IPS-15b (cell line): ENCODE data around the gene PACRG.

Experiments used
- H3K27me3 ChIP-seq: one replicate; pipeline ENCODE4 v1.6.1; 2013; ENCODE audit warnings: low read length; ENCODE audit not compliant: control insufficient read depth, insufficient read depth
- H3K36me3 ChIP-seq: one replicate; pipeline ENCODE4 v1.6.1; 2013; ENCODE audit warnings: low read length; ENCODE audit not compliant: control insufficient read depth, insufficient read depth
- H3K4me1 ChIP-seq: one replicate; pipeline ENCODE4 v1.6.1; 2013; ENCODE audit warnings: mild to moderate bottlenecking, low read length; ENCODE audit not compliant: control insufficient read depth, insufficient read depth
- H3K4me3 ChIP-seq: one replicate; pipeline ENCODE4 v1.5.1; 2013; ENCODE audit warnings: low read depth, low read length
- H3K9ac ChIP-seq: one replicate; pipeline ENCODE4 v1.6.1; 2013; ENCODE audit warnings: low read depth, mild to moderate bottlenecking, low read length
- H3K9me3 ChIP-seq: one replicate; pipeline ENCODE4 v1.6.1; 2013; ENCODE audit warnings: mild to moderate bottlenecking, low read length; ENCODE audit not compliant: control insufficient read depth, insufficient read depth

PACRG gene

DNA sequence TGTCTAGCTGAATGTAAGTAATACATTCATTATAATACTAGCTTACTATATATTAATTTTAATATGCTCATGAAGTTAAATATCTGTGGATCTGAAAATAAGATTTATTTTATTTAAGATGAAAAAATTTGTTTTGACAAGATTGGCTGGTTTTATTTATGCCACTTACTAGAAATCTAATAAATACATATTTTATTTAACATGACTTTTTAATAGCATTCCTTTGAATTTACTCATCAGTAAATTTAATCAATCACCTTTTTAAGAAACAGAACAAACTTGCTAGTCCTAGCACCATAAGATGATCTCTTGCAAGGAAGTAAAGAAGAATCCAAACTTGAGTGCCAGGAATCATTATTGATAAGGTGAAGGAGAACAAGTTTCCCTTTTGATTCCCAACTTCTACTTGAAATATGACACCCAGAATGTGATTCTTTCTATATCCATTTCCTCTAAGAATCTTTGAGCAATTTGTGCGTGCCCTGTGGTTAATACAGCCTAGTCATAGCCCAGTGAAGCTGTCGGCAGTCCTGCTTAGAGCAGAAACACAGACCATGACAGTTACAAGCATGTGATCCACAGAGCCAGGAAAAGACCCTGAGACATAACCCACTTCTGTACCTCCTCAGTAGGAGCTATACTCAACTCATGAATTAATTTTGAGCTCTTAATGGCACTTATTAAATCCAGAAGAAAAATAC, 404.4 kb downstream of the PACRG start:
- Histone ChIP-seq H3K27me3 (no peaks in the 10 kb centered on the region), H3K4me3 (no peak overlapping the region), H3K9me3 (no peaks in the 10 kb centered on the region), H3K9ac (no peak overlapping the region), H3K36me3 (no peaks in the 10 kb centered on the region), H3K4me1 (no peaks in the 10 kb centered on the region)

DNA sequence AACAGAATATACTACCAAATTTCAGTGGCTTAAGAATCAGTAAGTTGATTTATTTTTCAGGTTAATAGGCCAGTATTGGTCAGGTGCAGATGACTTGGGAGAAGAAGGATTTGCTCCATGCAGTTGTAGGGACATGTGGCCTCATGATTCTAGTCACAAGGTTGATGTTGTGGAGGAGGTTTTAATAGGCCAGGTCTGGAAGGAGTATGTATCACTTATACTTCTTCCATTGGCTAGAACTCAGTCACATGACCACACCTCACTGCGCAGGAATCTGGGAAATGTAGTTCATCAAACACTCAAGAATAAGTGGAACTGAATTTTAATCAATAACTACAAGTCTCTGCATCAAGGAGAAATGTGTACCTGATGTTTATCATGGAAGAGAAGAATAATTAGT, 405.2 kb downstream of the PACRG start:
- Histone ChIP-seq H3K9ac (no peak overlapping the region), H3K36me3 (no peaks in the 10 kb centered on the region), H3K9me3 (no peaks in the 10 kb centered on the region), H3K4me1 (no peaks in the 10 kb centered on the region), H3K27me3 (no peaks in the 10 kb centered on the region), H3K4me3 (no peak overlapping the region)

DNA sequence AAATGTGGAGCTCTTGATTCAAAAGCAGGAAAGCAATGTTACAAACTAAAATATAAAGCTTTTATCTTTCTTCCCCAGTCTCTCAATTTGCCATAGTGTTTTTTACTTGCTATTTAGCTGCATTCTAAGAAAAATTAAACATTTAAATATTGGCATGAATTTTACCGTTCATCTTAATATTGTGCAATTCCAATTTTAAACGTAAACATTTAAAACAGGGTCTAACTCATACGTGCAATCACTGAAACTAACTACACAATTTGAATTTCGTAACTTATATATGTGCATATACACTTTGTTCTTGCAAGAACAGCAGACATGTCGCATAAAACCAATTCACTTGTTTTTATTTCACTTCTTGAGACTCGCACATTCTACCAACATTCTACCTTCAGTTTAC, 405.9 kb downstream of the PACRG start:
- Histone ChIP-seq H3K9ac (no peak overlapping the region), H3K4me1 (no peaks in the 10 kb centered on the region), H3K36me3 (no peaks in the 10 kb centered on the region), H3K27me3 (no peaks in the 10 kb centered on the region), H3K4me3 (no peak overlapping the region), H3K9me3 (no peaks in the 10 kb centered on the region)

DNA sequence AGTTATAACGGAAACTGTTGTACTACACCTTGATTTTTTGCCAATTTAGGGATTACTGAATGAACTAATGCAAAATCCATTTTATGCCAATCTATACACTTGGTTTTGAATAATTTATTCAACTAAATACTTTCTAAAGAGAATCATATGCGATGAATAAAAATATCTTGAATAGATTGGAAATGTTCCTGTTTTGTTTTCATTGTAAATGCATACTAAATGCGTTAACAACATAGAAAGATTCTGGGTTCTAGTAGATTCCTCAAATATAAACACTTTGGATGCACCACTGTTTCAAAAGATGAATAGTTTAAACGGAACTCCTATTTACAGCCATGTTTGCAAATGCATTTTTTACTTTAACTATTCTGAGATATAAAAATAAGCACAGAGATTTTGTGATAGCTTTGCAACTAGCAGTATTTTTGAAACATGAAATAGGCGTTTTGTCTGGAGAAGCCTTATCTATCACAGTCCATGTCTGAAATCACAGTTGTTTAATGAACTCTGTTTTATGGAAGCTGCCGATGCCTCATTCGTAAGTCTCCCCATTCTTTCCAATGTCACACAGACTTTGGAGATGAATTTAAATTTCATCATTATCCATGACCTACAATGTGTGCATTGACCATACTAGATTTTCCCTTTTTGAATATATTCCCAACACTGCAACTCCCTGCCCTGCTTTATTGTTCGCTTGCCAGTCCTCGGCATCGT, 409.1 kb downstream of the PACRG start:
- Histone ChIP-seq H3K9ac (no peak overlapping the region), H3K27me3 (no peaks in the 10 kb centered on the region), H3K4me3 (no peak overlapping the region), H3K9me3 (no peaks in the 10 kb centered on the region), H3K36me3 (no peaks in the 10 kb centered on the region), H3K4me1 (no peaks in the 10 kb centered on the region)

DNA sequence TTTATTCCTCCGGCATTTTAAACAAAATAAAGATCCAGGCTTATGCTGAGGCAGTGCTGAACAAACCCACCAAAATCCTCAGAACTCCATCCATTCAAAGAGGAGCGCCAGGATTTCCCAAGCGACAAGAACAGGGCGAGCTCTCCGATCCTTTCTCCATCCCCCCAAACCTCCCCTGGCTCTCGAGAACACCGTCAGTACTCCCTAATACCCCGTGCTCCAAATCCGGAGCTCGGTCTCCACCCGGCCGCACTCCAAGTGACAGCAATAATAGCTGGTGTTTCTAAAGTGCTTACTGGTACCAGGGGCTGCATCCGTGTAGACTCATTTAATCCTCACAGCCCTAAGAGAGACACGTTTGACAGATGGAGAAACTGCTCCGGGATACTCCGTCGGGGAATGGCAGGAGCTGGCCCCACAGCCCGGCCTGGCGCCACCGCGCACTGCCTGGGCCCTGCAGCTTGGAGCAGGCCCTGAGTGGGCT, 409.7 kb downstream of the PACRG start:
- Histone ChIP-seq H3K4me3 (no peak overlapping the region), H3K36me3 (no peaks in the 10 kb centered on the region), H3K4me1 (no peaks in the 10 kb centered on the region), H3K9me3 (no peaks in the 10 kb centered on the region), H3K27me3 (no peaks in the 10 kb centered on the region), H3K9ac (no peak overlapping the region)

DNA sequence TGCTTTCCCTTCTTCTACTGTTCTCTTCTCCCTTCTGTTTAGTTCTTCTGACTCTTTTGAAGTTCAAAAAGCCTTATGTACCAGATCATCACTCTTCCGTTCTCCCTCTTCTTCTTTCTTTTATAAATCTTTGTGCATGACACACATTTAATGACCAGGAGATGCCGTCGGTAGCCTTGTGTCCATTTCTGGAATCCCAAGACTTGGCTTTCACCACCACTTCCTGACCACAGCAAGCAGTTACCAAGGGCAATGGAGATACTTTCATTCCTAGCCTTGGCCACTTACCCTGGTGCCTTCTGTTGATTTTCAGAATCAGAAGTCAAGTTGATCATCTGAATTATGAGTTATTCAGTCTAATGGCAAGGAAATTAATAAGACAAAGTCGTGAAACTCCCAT, 418.3 kb downstream of the PACRG start:
- Histone ChIP-seq H3K27me3 (peaks cover 4% of the 10 kb centered on the region), H3K36me3 (no peaks in the 10 kb centered on the region), H3K9ac (no peak overlapping the region), H3K4me3 (no peak overlapping the region), H3K9me3 (no peaks in the 10 kb centered on the region), H3K4me1 (no peaks in the 10 kb centered on the region)

DNA sequence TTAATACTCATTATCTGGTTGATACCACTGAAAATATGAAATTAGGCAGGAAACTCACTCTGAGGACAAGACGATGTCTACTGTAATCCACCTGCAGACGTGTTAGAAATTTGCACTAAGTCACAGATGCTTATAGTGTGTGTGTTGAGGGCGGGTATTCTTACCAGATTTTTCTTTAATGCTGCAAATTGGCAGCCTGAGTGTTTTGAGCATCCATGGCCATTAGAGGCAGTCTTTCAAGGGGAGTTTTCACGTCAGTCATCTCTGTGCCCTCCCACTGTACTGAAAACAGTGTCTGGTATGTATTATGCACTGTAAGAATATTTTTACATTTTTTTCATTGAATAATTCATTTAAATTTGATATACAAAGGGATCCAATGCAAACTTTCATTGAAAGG, 420.2 kb downstream of the PACRG start:
- Histone ChIP-seq H3K4me3 (no peak overlapping the region), H3K27me3 (peaks cover 4% of the 10 kb centered on the region), H3K4me1 (no peaks in the 10 kb centered on the region), H3K9me3 (no peaks in the 10 kb centered on the region), H3K9ac (no peak overlapping the region), H3K36me3 (no peaks in the 10 kb centered on the region)

DNA sequence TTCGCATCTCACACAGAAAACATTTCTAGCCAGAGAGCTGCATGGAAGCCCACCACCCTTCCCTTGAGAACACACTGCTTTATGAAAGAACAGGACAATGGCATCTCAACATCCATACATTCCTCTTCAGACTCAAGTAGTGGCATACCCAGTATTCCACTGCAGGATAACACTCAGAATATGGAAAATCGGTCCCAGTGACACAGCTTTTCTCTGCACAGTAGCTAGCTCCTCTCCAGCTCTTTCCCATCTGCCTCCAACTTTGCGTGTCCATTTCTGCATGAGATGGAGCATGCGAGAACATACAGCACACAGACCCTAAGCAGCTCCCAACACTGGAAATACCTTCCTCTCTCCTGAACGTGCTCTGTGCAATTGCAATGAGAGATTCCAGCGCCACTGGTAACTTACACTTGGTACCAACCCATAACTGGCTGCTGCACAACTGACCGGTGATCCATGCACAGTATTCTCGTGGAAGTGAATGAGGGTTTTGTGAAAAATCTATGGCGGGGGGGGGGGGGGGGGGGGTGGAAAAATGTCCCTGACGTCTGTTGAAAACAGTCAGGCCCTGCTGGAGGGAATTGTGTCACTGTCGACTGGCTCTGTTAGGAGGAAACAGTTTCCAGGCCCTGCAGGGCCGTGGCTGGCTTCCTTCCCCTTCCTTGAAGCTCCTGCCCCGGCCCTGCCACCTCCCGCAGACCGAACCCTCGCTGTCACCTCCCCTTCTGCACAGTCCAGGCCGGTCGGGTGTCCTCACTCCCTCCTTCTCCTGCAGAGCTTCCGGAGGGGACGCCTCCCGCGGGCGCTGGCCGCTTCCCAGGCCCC, 420.9 kb downstream of the PACRG start:
- H3K4me1 ChIP-seq = no peaks in the 10 kb centered on the region
- peaks cover 4% of the 10 kb centered on the region for H3K27me3 ChIP-seq
- H3K9me3 ChIP-seq = no peaks in the 10 kb centered on the region
- H3K36me3 ChIP-seq = no peaks in the 10 kb centered on the region
- peak overlapping the region; percentile 30 for H3K4me3 ChIP-seq
- peak overlapping the region; percentile 50 for H3K9ac ChIP-seq

DNA sequence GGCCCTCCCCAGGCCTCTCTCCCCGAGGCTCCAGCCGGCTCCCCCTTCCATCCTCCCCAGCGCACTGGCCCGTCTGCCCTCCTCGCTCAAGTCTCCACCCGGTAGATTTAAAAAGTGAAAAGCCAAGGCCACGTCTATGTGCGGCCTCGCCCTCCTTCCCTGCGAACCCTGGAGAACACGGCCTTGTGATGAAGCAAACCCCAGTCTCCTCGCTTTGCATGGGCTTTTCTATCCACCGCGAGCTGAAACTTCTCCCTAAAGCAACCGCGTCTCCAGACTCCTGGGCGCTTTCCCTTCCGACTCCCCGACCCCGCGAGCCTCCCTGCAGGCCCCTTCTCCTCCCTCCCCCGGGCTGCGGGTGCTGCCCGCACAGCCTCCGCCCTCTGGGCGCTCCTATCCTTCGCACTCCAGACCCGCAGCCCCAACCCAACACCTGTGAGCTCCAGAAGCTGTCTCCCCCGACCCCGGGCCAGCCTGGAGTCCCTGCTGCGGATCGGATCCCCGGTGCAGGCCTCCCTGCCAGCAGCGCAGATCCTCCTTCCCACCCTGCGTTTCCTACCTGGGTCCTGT, 421.6 kb downstream of the PACRG start:
- Histone ChIP-seq H3K9ac (peak overlapping the region; percentile 50), H3K4me1 (no peaks in the 10 kb centered on the region), H3K4me3 (peak overlapping the region; percentile 30), H3K36me3 (no peaks in the 10 kb centered on the region), H3K27me3 (peaks cover 4% of the 10 kb centered on the region), H3K9me3 (no peaks in the 10 kb centered on the region)

DNA sequence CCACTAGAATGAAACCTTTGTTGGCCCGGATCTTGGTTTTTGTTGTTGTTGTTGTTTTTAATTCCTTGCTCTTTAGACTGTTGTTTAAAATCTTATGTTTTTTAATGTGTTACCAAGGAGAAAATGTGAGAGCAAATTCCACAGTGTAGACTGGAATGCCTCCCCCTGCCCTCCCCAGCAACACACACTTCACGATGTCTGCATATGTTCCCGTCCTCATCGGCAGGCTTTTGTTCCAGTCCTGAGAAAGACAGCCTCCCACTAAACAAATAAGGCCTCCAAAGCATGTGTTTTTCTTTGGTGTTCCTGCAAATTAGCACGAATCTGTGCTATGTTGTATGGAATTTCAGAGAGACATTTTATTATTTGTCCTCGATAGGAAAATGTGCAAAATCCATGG, 423.4 kb downstream of the PACRG start:
- H3K9ac ChIP-seq = no peak overlapping the region
- H3K27me3 ChIP-seq = peaks cover 4% of the 10 kb centered on the region

DNA sequence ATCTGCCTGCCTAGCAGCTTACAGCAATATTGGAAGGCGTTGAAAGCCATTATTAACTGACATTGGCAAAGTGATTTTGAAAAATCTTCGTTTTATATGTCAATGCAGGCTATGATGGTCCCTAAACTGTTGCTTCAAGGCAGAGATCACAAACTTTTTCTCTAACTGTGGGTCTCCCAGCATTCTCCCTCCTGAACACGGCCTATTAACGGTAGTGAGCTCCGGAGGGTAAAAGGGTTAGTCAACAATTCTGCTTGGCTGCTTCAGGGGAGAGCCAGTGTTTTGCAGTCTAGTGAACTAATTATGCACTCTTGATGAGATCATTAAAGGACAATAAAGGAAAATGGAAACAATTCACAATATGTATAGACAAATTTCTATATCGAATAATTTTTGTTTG, 424.9 kb downstream of the PACRG start:
- Histone ChIP-seq H3K4me3 (no peak overlapping the region), H3K9me3 (no peaks in the 10 kb centered on the region), H3K27me3 (peaks cover 4% of the 10 kb centered on the region), H3K9ac (no peak overlapping the region), H3K36me3 (no peaks in the 10 kb centered on the region), H3K4me1 (no peaks in the 10 kb centered on the region)

More for the DNA sequence above, 423.4 kb downstream of the PACRG start:
- Histone ChIP-seq H3K9me3 (no peaks in the 10 kb centered on the region), H3K4me3 (no peak overlapping the region), H3K4me1 (no peaks in the 10 kb centered on the region), H3K36me3 (no peaks in the 10 kb centered on the region)
